GM18526 (cell line): ENCODE results near the gene RTL10.

Experiments used
- POLR2A ChIP-seq: IDR thresholded peaks from 3 replicates; pipeline ENCODE4 v1.6.1; 2011; ENCODE audit not compliant: insufficient read length; ENCODE audit errors: extremely low read depth

RTL10 gene

DNA sequence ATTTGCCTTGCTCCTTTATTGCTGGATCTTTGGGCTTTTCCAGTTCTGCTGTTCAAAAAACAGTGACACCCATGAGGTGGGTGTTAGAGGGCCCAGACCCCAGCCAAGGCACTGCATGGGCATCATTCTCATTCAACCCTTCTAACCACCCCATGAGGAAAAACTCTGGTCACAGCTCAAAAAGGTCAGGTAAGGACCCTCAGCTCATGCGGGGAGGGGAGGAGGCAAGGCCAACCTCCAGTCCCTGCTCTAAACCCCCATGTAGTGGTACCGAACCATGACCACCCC is 7.4 kb downstream of the RTL10 start:
- no peak for TF ChIP-seq POLR2A

DNA sequence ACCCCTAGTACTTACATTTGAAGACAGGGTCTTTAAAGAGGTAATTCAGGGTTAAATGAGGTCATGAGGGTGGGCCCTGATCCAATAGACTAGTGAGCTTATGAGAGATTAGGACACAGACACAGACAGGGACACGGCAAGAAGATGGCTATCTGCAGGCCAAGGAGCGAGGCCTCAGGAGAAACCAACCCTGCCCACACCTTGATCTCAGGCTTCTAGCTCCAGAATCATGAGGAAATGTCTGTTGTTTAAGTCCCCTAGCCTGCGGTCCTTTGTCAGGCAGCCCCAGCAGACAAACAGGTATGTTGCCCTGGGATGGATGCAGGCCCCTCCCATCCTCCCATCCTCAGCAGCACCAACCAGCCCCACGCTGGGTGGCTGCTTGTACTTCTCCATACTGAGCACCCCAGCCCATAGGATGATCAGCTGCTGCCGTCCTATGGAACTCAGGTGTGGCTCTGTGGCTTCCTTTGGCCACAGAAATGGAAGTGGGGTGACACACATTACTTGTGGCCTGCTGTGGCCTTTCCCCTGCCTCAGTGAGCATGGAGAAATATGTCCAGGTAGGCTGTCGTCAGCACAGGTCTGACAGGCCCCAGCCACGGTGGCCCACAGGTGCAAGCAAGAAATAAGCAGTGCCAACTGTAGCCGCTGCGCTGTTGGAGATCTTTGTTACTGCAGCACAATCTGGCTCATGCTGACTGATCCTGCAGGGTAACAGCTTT is 7.9 kb downstream of the RTL10 start:
- no peak for TF ChIP-seq POLR2A

DNA sequence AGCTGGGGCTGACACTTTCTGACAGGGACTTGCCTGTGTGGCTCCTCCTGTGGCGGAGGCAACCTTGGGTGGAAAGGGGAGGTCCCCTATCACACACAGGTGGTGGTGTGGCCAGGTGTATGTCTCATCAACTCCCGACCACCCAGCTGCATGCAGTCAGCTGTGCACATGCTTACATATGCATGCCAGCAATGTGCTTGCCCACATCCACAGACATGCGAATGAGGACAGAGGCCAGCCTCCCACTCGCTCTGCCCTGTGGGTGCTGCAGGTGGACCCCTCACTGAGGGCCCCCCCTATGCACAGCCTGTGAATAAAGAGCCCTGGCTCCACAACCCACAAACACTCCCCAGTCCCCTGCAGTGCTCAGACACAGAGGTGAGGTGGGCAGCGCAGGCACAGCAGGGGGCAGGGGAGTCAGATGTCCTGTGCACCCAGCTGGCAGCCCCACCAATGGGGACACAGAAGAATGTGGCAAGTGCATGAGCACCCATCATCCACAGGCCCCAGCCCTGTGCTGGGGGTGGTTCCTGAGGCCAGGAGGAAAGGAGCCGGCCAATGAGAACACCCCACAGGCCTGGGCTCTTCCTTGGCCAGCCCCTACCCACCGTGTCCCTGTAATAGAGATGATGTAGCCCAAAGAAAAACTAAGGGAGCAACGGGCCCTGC is 9.5 kb downstream of the RTL10 start:
- no peak for TF ChIP-seq POLR2A

DNA sequence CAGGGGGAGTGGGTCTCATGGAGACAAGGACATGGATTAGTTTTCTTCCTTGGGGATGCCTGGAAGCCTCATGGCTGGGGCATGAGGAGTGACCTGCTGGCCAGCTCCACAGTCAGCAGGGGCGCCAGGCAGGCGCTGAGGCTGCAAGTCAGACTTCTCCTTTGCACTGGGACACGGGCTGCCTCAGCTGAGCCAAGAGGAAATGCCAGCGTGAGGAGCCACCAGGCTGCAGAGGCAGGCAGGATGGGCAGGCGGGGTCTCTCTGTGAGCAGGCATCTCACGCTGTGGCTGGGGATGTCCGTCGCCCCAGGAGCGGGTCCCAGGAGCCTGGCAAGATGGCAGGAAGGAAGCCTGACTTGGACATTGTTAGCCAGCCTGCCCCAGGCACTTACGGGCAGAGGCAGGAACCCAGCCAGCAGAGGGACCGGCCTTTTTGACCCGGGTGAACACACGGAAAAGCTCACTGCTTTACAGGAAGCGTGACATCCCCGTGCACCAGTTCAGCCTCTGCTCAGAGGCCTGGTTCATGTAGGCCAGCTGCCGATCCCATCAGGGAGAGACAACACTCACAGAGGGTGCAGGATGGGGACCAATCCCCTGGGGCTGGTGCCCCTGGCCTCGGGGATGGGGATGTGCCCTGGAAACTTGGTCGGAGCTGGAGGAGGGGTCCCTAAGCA is 10.2 kb downstream of the RTL10 start:
- TF ChIP-seq POLR2A, result no peak

DNA sequence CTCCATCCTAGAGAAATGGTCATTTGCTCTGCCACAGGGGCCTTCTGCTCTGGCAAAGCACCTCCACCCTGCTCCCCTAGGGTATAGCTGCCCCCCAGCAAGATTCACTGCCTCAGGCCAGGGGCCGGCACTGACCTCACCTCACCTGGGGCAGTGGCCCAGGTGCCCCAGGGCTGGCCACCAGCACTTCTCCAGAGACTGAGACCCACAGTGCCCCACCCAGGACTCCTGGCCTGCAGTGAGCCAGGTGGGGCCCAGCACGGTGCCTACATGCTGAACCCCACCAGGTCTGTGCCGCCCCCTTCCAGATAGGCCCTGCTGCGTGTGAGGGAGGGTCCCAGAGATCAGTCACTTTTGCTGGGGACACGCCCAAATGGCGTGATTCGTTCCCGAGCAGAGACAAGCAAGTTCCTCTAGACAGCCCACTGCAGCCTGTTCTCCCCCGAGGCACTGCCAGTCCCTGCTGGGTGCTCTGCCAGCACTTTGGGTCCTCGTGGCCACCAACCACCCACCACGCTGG is 10.8 kb downstream of the RTL10 start:
- TF ChIP-seq POLR2A, result no peak

DNA sequence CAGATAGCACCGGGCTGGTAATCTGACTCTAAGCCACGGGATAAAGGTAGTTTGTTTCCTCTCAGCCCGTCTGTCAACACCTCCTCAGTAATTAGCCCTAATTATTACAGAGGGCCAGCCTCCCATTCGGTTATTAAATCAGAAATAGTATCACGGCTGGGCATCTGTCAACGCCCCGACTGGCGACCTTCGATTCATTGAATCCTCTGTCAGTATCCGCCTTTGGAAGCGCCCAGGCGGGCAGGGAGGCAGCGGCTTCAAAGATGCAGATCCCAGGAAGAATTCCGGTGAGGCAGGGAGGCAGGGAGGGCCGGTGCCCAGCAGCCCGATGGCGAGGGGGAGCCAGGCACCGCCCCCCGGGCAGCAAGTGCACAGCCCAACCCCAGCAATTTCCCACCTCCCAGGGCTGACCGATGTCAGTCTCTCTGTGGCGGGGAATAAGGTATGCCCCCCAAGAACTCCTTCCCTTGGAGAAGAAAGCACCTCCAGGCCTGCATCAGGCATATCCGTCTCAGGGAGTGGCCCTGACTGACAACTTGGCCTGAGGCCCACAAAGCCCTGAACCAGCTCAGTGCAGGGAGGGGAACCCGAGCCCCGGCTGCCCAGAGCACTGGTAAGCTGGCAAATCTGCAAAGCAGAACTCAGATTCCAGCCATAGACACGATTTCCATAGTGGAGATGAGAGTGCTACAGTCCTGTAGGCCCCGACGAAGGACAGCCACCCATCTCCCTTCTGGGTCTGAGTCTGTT is 11.4 kb downstream of the RTL10 start:
- no peak for TF ChIP-seq POLR2A

DNA sequence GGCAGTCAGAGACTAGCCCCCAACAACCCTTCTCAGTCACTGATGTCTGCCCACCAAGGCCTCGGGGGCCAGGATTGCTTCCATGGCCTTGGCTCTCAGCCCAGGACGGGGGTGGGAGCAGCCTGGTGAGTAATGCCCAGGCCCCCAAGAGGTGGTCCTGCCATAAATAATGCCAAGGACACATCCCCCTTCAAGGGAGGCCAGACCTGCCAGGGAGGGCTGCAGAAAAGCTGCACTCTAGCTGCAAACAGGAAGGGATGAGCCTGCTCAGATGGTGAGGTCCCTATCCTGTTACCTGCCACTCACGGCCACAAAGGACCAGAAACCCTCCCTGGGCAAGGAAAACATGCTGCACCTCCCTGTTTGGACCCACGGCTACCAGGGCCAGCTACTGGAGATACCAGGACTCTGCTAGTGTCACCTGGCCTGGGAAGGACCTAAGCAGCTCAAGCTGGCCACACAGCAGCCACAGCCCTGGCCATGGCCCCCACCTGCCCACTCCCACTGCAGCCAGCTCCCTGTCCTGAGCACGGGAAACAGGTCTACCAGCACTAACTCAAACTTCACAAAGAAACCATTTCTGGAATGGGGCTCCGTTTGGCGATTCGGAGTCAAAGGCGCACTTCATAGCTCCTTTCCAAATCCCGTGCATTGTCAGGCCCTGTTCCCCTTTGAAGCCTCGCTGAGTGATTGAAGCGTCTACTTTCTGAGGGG is 12.1 kb downstream of the RTL10 start:
- no peak for TF ChIP-seq POLR2A

DNA sequence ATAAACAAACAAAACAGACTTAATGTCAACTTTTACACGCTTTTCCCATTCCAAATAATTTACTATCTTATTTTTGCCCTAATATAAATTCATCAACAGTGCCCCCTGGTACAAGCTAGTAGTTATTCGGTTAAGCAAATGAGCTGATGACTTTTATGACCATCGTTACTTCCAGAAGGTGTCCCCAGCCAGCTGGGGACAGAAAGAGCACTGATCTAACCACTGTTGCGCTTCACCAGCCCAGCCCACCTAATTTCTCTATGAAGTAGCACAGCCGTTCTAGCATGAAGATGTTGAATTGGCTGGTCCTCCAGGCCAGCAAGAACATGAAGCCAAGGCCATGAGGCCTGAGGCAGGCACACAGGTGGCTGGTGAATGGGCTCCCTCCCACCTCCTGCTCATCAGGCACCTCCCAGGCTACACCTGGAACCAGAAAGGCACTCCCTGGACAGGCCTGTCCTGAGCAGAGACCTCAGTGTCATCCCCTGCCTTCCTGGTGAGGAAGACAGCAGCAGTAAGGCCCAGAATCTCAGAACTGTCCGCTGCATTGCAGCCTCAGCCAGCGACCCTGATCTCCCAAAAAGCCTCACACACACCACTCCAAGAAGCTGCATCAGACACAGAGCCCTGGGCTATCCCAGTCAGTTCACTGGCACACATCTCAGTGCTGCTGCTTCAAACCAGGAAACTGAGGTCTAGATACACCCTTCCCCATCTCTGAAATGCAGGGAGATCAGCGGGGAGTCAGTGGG is 12.9 kb downstream of the RTL10 start:
- TF ChIP-seq POLR2A, result no peak

DNA sequence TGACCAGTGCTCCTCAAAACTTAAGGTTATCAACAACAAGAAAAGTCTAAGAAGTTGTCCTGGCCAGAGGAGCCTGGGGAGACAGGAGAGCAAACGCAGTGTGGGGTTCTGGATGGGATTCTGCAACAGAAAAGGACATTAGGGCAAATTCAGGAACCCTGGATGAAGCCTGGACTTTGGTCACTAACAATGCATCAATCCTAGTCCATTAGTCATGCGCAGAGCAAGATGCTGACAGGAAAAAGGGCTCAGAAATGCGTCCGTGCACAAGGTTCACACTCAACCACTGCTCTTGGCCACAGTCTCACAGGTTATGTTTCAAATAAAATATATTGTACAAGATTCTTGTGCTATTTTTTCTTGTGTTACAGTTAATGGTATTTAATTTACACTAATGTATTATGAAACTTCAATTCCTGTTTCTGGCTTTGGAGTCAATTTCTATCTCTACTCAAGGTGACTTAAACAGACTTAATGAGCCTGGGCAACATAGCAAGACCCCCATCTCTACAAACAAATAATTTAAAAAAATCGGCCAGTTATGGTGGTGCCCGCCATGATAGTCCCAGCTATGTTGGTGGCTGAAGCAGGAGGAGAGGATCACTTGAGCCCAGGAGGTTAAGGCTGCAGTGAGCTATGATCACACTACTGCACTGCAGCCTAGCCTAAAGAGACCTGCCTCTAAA is 13.6 kb downstream of the RTL10 start:
- TF ChIP-seq POLR2A, result no peak

DNA sequence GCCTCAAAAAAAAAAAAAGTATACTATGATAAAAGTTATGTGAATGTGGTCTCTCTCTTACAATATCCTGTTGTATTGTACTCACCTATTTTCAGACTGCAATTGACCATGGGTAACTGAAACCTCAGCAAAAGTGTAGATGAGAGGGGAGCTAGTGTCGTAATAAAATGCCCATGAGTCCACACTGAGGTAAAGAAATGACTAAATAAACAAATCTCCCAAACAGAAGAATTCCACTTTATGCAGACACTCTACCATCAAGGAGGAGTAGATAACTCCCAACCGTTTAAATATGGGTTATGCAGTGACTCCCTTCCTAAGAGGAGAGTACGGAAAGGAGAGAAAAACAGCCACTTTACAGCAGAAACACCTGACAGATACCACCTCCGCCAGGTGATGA is 14.6 kb downstream of the RTL10 start:
- TF ChIP-seq POLR2A, result no peak

DNA sequence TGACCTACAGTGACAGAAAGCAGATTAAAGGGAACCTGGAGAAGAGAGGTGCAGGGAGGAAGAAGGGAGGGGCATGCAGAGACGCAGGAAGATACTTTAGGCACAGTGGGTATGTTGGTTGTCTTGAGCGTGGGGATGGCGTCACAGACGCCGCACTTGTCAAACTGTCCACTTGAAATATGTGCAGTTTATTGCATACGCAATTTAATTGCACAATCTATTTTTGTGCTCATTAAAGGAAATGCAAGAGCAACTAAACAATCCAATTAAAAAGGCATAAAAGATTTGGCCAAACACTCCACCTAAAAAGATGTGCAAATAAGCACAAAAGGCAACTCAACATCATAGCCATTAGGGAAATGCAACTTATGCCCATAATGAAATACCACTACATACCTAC is 16.8 kb downstream of the RTL10 start:
- TF ChIP-seq POLR2A, result no peak

DNA sequence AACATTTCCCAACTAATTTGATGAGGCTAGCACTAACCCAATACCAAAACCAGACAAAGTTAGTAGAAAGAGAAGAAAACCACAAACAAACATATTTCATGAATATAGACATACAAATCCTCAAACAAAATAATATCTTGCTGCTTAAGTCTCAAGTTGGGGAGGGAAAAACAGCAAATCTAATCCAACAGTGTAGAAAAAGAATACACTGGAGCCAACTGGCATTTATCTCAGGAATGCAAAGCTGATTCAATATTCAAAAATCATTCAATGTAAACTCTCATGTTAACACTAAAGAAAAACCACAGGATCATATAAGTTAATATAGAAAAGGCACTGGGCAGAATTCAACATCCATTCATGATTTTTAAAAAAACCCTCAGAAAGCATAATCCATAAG is 18.2 kb downstream of the RTL10 start:
- TF ChIP-seq POLR2A, result no peak

DNA sequence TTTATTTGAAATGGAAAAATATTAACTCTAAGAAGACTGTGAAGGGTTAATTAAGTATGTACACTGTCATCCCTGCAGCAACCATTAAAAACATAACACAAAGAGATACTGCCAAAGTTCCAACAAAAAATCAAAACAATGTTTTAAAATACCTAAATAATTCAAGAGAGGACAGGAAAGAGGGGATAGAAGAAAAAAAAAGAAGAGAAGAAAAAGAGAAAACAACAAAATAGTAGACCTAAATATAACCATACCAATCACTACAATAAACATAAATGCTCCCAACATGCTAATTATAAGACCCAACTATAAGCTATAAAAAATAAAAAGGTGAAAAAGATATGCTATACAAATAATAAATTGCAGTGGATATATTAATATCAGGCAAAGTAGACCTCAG is 20.1 kb downstream of the RTL10 start:
- TF ChIP-seq POLR2A, result no peak
